Endometrial microvascular endothelial cells (primary cell): Measurements from ENCODE around the gene CDH16. TPM values are rescaled to one million over a fixed set of nuclear protein-coding genes. Genes with fewer than 3 reads are reported as not detected.

Experiments used
- in situ Hi-C: cut with HindIII; loops from 2 replicates; pipeline ENCODE4 v1.10.0; 2017; ENCODE audit warnings: low sequenced_read_pairs, low pct_unique_long_range_greater_than_20kb; ENCODE audit errors: inconsistent ontology term
- total RNA-seq: library from RNA; depleted of rRNA; stranded (reverse); fragments of >200 nt; gene quantifications from one replicate; pipeline ENCODE4 v1.2.3, GENCODE V29; 2015; ENCODE audit errors: inconsistent ontology term

CDH16 gene
- total RNA-seq, 1 donor from 2014 or later: not detected

- in situ Hi-C loops: no loop called here
Observed at GRCh38 chr16:66916518-66916917, 2.2 kb downstream of the CDH16 start.

- in situ Hi-C loops: no loop called here
Observed at GRCh38 chr16:66915041-66915440, 3.6 kb downstream of the CDH16 start.

- in situ Hi-C loops: no loop called here
Observed at GRCh38 chr16:66914541-66914940, 4.1 kb downstream of the CDH16 start.

- in situ Hi-C loops: no loop called here
Observed at GRCh38 chr16:66913711-66914110, 5.0 kb downstream of the CDH16 start.

- in situ Hi-C loops: no loop called here
Observed at GRCh38 chr16:66913081-66913480, 5.6 kb downstream of the CDH16 start.

- in situ Hi-C loops: no loop called here
Observed at GRCh38 chr16:66911801-66912200, 6.9 kb downstream of the CDH16 start.

- in situ Hi-C loops: no loop called here
Observed at GRCh38 chr16:66911112-66911511, 7.6 kb downstream of the CDH16 start.

GRCh38 chr16:66910175-66910940, 8.3 kb downstream of the CDH16 start:
- in situ Hi-C loops: no loop called here

- in situ Hi-C loops: no loop called here
Observed at GRCh38 chr16:66908762-66909559, 9.7 kb downstream of the CDH16 start.

- in situ Hi-C loops: no loop called here
Observed at GRCh38 chr16:66908116-66908515, 10.6 kb downstream of the CDH16 start.

GRCh38 chr16:66906916-66907836, 11.5 kb downstream of the CDH16 start:
- in situ Hi-C loops: no loop called here

- in situ Hi-C loops: no loop called here
Observed at GRCh38 chr16:66905633-66906539, 12.8 kb downstream of the CDH16 start.

- in situ Hi-C loops: no loop called here
Observed at GRCh38 chr16:66904846-66905632, 13.6 kb downstream of the CDH16 start.

GRCh38 chr16:66904428-66904845, 14.2 kb downstream of the CDH16 start:
- in situ Hi-C loops: no loop called here

GRCh38 chr16:66903544-66904427, 14.9 kb downstream of the CDH16 start:
- in situ Hi-C loops: no loop called here

GRCh38 chr16:66902648-66903543, 15.8 kb downstream of the CDH16 start:
- in situ Hi-C loops: no loop called here
